NCI-H1417 (cell line): Measurements from ENCODE around the gene HOXC9.

ENCODE experiments used
- DNase-seq, 3 experiments: peaks; one replicate each; lab custom pipeline; 2025; lab: John Stamatoyannopoulos, UW

HOXC9 gene

GRCh38 chr12:53976172-53976822 is 23.7 kb upstream of the HOXC9 start:
- DNase-seq = no peak

- DNase-seq = no peak
These were observed 23.0 kb upstream of the HOXC9 start for GRCh38 chr12:53976823-53977595.

GRCh38 chr12:53977596-53978445 is 22.1 kb upstream of the HOXC9 start:
- no peak for DNase-seq

- DNase-seq = no peak
These were observed 21.2 kb upstream of the HOXC9 start for GRCh38 chr12:53978477-53979356.

- DNase-seq = no peak
These were observed 19.7 kb upstream of the HOXC9 start for GRCh38 chr12:53980104-53980801.

GRCh38 chr12:53980802-53981496 is 19.0 kb upstream of the HOXC9 start:
- DNase-seq = no peak

- no peak for DNase-seq
These were observed 18.1 kb upstream of the HOXC9 start for GRCh38 chr12:53981634-53982565.

- DNase-seq = no peak
These were observed 17.1 kb upstream of the HOXC9 start for GRCh38 chr12:53982648-53983567.

GRCh38 chr12:53983568-53983949 is 16.4 kb upstream of the HOXC9 start:
- DNase-seq = no peak

GRCh38 chr12:53983950-53984572 is 15.9 kb upstream of the HOXC9 start:
- DNase-seq = no peak

GRCh38 chr12:53984901-53985691 is 14.9 kb upstream of the HOXC9 start, which contains the start of gene HOXC10:
Gene HOXC10 (plus strand): TSS chr12:53985146. CDS start chr12:53985260, 114 bp downstream.
- peak; percentile 93 to 99 (median 99) for DNase-seq

- DNase-seq = peak in 1 of 3 experiments; percentile 72
These were observed 14.3 kb upstream of the HOXC9 start for GRCh38 chr12:53985692-53985993.

- DNase-seq = peak; percentile 67 to 75 (median 73)
These were observed 13.8 kb upstream of the HOXC9 start for GRCh38 chr12:53985994-53986685.

GRCh38 chr12:53986686-53987483 is 13.1 kb upstream of the HOXC9 start:
- peak in 1 of 3 experiments; percentile 43 for DNase-seq

GRCh38 chr12:53987787-53988230 is 12.2 kb upstream of the HOXC9 start:
- DNase-seq = peak in 1 of 3 experiments; percentile 33
